HepG2 (cell line): Measurements from ENCODE around the gene ZBTB2.

Source experiments
- KAT7 ChIP-seq: IDR thresholded peaks from 2 replicates; pipeline ENCODE4 v1.6.1; 2018; ENCODE audit warnings: borderline replicate concordance, missing compliant biosample characterization
- MATR3 ChIP-seq: sonication (generic); formaldehyde crosslinking; IDR thresholded peaks from 2 replicates; pipeline ENCODE4 v1.4.0; 2020; ENCODE audit warnings: missing genetic modification reagents
- MEIS2 ChIP-seq: sonication (generic); formaldehyde crosslinking; IDR thresholded peaks from 2 replicates; pipeline ENCODE4 v1.9.0; 2021; ENCODE audit warnings: mild to moderate bottlenecking, missing genetic modification reagents
- POLR2A ChIP-seq, 2 experiments: IDR thresholded peaks; 2 replicates each; pipeline ENCODE4 v1.6.1; 2011; ENCODE audit warnings: low read depth in 2 of 2, low read length in 2 of 2, mild to moderate bottlenecking in 1 of 2, moderate library complexity in 1 of 2; ENCODE audit not compliant: insufficient read depth in 1 of 2
- RFXANK ChIP-seq: IDR thresholded peaks from 2 replicates; pipeline ENCODE4 v1.6.1; 2016
- TAF1 ChIP-seq: sonication (generic); formaldehyde crosslinking; IDR thresholded peaks from 2 replicates; pipeline ENCODE4 v1.4.0; 2020; ENCODE audit warnings: missing genetic modification reagents
- ZBTB8A ChIP-seq: sonication (generic); formaldehyde crosslinking; IDR thresholded peaks from 2 replicates; pipeline ENCODE4 v1.4.0; 2020; ENCODE audit warnings: mild to moderate bottlenecking, low read depth, missing genetic modification reagents, borderline replicate concordance
- ZNF235 ChIP-seq: sonication (generic); formaldehyde crosslinking; IDR thresholded peaks from 2 replicates; pipeline ENCODE4 v1.8.1; 2023; ENCODE audit warnings: mild to moderate bottlenecking, missing genetic modification reagents, borderline replicate concordance
- TF ChIP-seq, protein P1 (sequence below): sonication (generic); formaldehyde crosslinking; IDR thresholded peaks from 2 replicates; pipeline ENCODE4 v1.8.1; 2023; ENCODE audit warnings: missing genetic modification reagents, inconsistent platforms, borderline replicate concordance

DNA sequence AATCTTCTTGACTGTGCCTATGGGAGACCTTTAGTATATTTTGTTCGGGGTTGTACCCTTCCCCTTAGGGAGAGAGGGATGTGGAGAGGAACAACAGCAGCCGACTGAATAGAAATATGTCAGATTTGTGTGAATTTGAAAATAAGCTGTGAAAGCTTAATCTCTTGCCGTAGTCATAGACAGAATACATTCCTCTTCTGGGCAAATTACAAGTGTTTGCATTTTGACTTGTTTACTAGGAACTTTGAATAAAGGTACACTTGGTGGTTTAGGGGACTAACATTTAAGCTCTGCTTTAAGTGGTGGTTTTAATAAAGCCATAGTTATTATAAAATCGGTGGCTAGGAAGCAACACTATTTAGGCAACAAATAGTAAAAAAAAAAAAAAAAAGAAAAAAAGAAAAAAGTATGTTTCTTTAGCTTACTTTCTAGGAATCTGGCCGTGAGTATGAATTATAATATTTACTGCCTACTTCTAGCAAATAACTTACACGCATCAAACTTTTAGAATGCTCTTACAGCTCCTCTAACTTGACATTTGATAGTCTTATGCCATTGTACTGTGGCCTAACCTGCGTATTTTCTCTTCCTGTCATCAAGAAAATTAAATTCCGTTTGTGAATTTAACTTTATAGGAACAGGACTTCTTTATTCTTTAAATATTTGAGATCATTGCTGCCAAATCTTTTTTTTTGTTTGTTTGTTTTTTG, 65.1 kb downstream of the ZBTB2 start:
- TF ChIP-seq ZBTB8A (no peak), TAF1 (CRISPR knock-in tag) (no peak), MEIS2 (CRISPR knock-in tag) (no peak), MATR3 (CRISPR knock-in tag) (no peak), KAT7 (no peak), POLR2A (IDR thresholded peaks at IDR 0.05; ENCODE audit: insufficient read depth in 1 of 2, low read depth in 2 of 2, low read length in 2 of 2) (no peak), ZNF235 (CRISPR knock-in tag) (no peak), RFXANK (CRISPR knock-in tag) (no peak)
- TF ChIP-seq, protein P1, sequence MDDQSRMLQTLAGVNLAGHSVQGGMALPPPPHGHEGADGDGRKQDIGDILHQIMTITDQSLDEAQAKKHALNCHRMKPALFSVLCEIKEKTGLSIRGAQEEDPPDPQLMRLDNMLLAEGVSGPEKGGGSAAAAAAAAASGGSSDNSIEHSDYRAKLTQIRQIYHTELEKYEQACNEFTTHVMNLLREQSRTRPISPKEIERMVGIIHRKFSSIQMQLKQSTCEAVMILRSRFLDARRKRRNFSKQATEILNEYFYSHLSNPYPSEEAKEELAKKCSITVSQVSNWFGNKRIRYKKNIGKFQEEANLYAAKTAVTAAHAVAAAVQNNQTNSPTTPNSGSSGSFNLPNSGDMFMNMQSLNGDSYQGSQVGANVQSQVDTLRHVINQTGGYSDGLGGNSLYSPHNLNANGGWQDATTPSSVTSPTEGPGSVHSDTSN (CRISPR knock-in tag), result no peak
